ENCODE data around the gene LNX1. TPM values are rescaled to one million over a fixed set of nuclear protein-coding genes. Genes with fewer than 3 reads are reported as not detected.

The LNX1 gene
- total and polyA plus RNA-seq, 2 donors (not counting 1 experiment from before 2014, with no cell fraction given): 0.48 to 1.3 TPM

- Histone ChIP-seq H3K36me3 (ENCODE audit: control insufficient read depth, insufficient read depth, low read length) (no peaks in the 10 kb centered on the region), H4K20me1 (ENCODE audit: control insufficient read depth, extremely low read depth, insufficient read depth, low read length) (no peaks in the 10 kb centered on the region), H3K4me3 (replicated peaks in 1 of 4; ENCODE audit: control extremely low read depth in 1 of 4, insufficient read depth in 1 of 4, low read depth in 3 of 4, low read length in 4 of 4) (no peak overlapping the region), H3K4me1 (ENCODE audit: control insufficient read depth, extremely low read depth, insufficient read depth, low read length) (peaks cover 5% of the 10 kb centered on the region), H3K4me2 (ENCODE audit: extremely low read depth, insufficient read depth, low read length) (no peak overlapping the region), H3K27ac (ENCODE audit: insufficient read depth, low read length) (no peak overlapping the region), H3K79me2 (ENCODE audit: control insufficient read depth, insufficient read depth, low read length) (no peaks in the 10 kb centered on the region), H3K9me3 (ENCODE audit: control insufficient read depth, insufficient read depth, low read depth, low read length) (no peaks in the 10 kb centered on the region), H3K9ac (ENCODE audit: insufficient read depth, low read length) (no peak overlapping the region), H3K27me3 (ENCODE audit: control insufficient read depth, insufficient read depth, low read length) (no peaks in the 10 kb centered on the region), H2AFZ (ENCODE audit: low read length) (no peak overlapping the region)
- DNase-seq (ENCODE audit: low read depth in 2 of 2): peak in 1 of 2 donors; percentile 11
- TF ChIP-seq CTCF (conservative IDR thresholded peaks at IDR 0.05 in 1 of 2, IDR thresholded peaks at IDR 0.05 in 1 of 2; ENCODE audit: low read depth in 1 of 2, low read length in 2 of 2): no peak
- TF ChIP-seq EZH2 (IDR thresholded peaks at IDR 0.05; ENCODE audit: low read length, missing control alignments): no peak
Measured at GRCh38 chr4:53557669-53558064, 33.6 kb downstream of the LNX1 start.

- TF ChIP-seq CTCF (conservative IDR thresholded peaks at IDR 0.05 in 1 of 2, IDR thresholded peaks at IDR 0.05 in 1 of 2; ENCODE audit: low read depth in 1 of 2, low read length in 2 of 2) (no peak), EZH2 (IDR thresholded peaks at IDR 0.05; ENCODE audit: low read length, missing control alignments) (no peak)
- peaks cover 5% of the 10 kb centered on the region for H3K4me1 ChIP-seq (ENCODE audit: control insufficient read depth, extremely low read depth, insufficient read depth, low read length)
- no peak overlapping the region for H3K4me2 ChIP-seq (ENCODE audit: extremely low read depth, insufficient read depth, low read length)
- no peaks in the 10 kb centered on the region for H3K79me2 ChIP-seq (ENCODE audit: control insufficient read depth, insufficient read depth, low read length)
- H4K20me1 ChIP-seq (ENCODE audit: control insufficient read depth, extremely low read depth, insufficient read depth, low read length): no peaks in the 10 kb centered on the region
- H3K27ac ChIP-seq (ENCODE audit: insufficient read depth, low read length): no peak overlapping the region
- no peak overlapping the region for H2AFZ ChIP-seq (ENCODE audit: low read length)
- no peak overlapping the region for H3K9ac ChIP-seq (ENCODE audit: insufficient read depth, low read length)
- no peaks in the 10 kb centered on the region for H3K9me3 ChIP-seq (ENCODE audit: control insufficient read depth, insufficient read depth, low read depth, low read length)
- no peak for DNase-seq (ENCODE audit: low read depth in 2 of 2)
- no peaks in the 10 kb centered on the region for H3K27me3 ChIP-seq (ENCODE audit: control insufficient read depth, insufficient read depth, low read length)
- H3K4me3 ChIP-seq (replicated peaks in 1 of 4; ENCODE audit: control extremely low read depth in 1 of 4, insufficient read depth in 1 of 4, low read depth in 3 of 4, low read length in 4 of 4): no peak overlapping the region
- H3K36me3 ChIP-seq (ENCODE audit: control insufficient read depth, insufficient read depth, low read length): no peaks in the 10 kb centered on the region
Measured at GRCh38 chr4:53556651-53557050, 34.6 kb downstream of the LNX1 start.

- H3K27me3 ChIP-seq (ENCODE audit: control insufficient read depth, insufficient read depth, low read length): no peaks in the 10 kb centered on the region
- H4K20me1 ChIP-seq (ENCODE audit: control insufficient read depth, extremely low read depth, insufficient read depth, low read length): no peaks in the 10 kb centered on the region
- DNase-seq (ENCODE audit: low read depth in 2 of 2): no peak
- no peak overlapping the region for H3K9ac ChIP-seq (ENCODE audit: insufficient read depth, low read length)
- H3K4me1 ChIP-seq (ENCODE audit: control insufficient read depth, extremely low read depth, insufficient read depth, low read length): peaks cover 2% of the 10 kb centered on the region
- H3K79me2 ChIP-seq (ENCODE audit: control insufficient read depth, insufficient read depth, low read length): no peaks in the 10 kb centered on the region
- no peak overlapping the region for H2AFZ ChIP-seq (ENCODE audit: low read length)
- no peak overlapping the region for H3K27ac ChIP-seq (ENCODE audit: insufficient read depth, low read length)
- TF ChIP-seq CTCF (conservative IDR thresholded peaks at IDR 0.05 in 1 of 2, IDR thresholded peaks at IDR 0.05 in 1 of 2; ENCODE audit: low read depth in 1 of 2, low read length in 2 of 2) (no peak), EZH2 (IDR thresholded peaks at IDR 0.05; ENCODE audit: low read length, missing control alignments) (no peak)
- no peaks in the 10 kb centered on the region for H3K36me3 ChIP-seq (ENCODE audit: control insufficient read depth, insufficient read depth, low read length)
- H3K4me2 ChIP-seq (ENCODE audit: extremely low read depth, insufficient read depth, low read length): no peak overlapping the region
- no peaks in the 10 kb centered on the region for H3K9me3 ChIP-seq (ENCODE audit: control insufficient read depth, insufficient read depth, low read depth, low read length)
- no peak overlapping the region for H3K4me3 ChIP-seq (replicated peaks in 1 of 4; ENCODE audit: control extremely low read depth in 1 of 4, insufficient read depth in 1 of 4, low read depth in 3 of 4, low read length in 4 of 4)
Measured at GRCh38 chr4:53553486-53554210, 37.6 kb downstream of the LNX1 start.

All from fibroblast of lung (primary cell).